Sigmoid colon (tissue), 4 donors: ENCODE results near the gene CIITA.

Experiments
- POLR2A ChIP-seq, 2 donors: fragments of 450-650 bp; IDR thresholded peaks; one replicate each; pipeline ENCODE4 v1.6.1; 2016; ENCODE audit warnings: antibody characterized with exemption in 2 of 2, mild to moderate bottlenecking in 2 of 2, moderate library complexity in 2 of 2
- POLR2AphosphoS5 ChIP-seq, 4 donors: sonication (generic); formaldehyde crosslinking; IDR thresholded peaks; one replicate each; pipeline ENCODE4 v1.6.1; 2017; ENCODE audit warnings: antibody characterized with exemption in 4 of 4
- TF ChIP-seq, protein P1 (sequence below), 4 experiments: fragments of 450-650 bp in 3 of 4; fragments of 200-600 bp in 1 of 4; IDR thresholded peaks; one replicate each; pipeline ENCODE4 v1.5.1; 2016 to 2019; ENCODE audit warnings: antibody characterized with exemption in 4 of 4, mild to moderate bottlenecking in 3 of 4, moderate library complexity in 2 of 4

DNA sequence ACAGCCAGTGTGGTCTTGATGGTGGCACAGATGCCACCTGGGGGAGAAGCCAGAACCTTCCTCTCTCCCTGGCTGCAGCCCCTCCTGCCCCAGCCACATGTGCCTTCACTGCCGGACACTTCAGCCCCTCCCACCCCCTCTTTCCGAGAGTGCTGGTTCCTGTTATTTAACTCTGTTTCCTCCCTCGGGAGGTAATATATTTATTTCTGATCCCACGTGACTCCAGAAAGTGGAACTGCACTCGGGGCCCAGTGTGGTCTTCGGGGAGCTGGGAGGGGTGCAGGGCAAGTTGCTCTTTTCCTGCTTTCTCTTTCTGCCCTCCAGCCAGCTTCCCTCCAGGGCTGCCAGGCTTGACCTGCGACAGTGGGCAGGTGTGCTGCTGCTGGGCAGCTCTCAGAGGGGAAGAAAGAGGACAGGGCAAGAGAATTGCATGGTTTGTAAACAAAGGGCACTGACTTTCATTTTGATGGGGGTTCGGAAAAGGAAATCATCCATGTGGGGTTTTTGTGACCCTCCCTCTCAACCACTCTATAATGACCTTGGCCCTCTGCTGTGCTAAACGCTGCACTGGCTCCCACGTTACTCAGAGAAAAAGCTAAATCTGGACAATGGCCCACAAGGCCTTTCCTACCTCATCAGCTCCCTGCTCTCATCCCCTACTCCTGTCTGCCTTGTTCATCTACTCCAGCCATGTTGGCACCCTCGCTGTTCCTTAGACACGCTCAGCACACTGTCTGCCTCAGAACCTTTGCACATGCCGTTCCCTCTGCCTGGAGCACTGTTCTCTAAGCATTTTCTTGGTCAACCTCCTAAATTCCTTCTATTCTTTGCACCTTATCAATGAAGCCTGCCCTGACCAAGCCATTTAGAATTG, 8.2 kb upstream of the CIITA start:
- TF ChIP-seq POLR2A (IDR thresholded peaks at IDR 0.05) = peak in 1 of 2 donors; percentile 21
- TF ChIP-seq, protein P1, sequence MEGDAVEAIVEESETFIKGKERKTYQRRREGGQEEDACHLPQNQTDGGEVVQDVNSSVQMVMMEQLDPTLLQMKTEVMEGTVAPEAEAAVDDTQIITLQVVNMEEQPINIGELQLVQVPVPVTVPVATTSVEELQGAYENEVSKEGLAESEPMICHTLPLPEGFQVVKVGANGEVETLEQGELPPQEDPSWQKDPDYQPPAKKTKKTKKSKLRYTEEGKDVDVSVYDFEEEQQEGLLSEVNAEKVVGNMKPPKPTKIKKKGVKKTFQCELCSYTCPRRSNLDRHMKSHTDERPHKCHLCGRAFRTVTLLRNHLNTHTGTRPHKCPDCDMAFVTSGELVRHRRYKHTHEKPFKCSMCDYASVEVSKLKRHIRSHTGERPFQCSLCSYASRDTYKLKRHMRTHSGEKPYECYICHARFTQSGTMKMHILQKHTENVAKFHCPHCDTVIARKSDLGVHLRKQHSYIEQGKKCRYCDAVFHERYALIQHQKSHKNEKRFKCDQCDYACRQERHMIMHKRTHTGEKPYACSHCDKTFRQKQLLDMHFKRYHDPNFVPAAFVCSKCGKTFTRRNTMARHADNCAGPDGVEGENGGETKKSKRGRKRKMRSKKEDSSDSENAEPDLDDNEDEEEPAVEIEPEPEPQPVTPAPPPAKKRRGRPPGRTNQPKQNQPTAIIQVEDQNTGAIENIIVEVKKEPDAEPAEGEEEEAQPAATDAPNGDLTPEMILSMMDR (IDR thresholded peaks at IDR 0.05) = no peak
- peak in 2 of 4 donors; percentile 39 to 59 for TF ChIP-seq POLR2AphosphoS5 (IDR thresholded peaks at IDR 0.05)
